K562 (cell line): ENCODE measurements around the gene RBM20. TPM values are rescaled to one million over a fixed set of nuclear protein-coding genes. Genes with fewer than 3 reads are reported as not detected.

Source experiments
- ATAC-seq: fragments of 200-7000 bp; cut with Tn5 transposase; 3 replicates; pipeline ENCODE4 v1.9.1; 2020; ENCODE audit warnings: moderate library complexity
- BruUV-seq: library from RNA; stranded (reverse); fragments of 400-500 nt; replicated peaks from 2 replicates; lab custom pipeline; 2021; lab: Mats Ljungman, UMichigan
- CTCF ChIA-PET: fragments of 300-600 bp; formaldehyde crosslinking; extraction: SDS; loops from one replicate; lab custom pipeline; 2021; ENCODE audit warnings: low intra/inter-chr PET ratio; lab: Yijun Ruan, JAX
- POLR2A ChIA-PET: fragments of 300-600, 350-650 bp; sonication (Branson Sonifier 250); formaldehyde crosslinking; extraction: SDS; loops from one replicate; lab custom pipeline; 2021; ENCODE audit warnings: antibody characterized with exemption, inconsistent platforms; lab: Yijun Ruan, JAX
- DNase-seq, 4 experiments: peaks; one replicate each; pipeline versions ENCODE4 v3.0.0 to v3.0.0-alpha.2; 2011 to 2018; ENCODE audit warnings: low spot score in 3 of 4, mixed read lengths in 3 of 4; ENCODE audit errors: extremely low read depth in 1 of 4
- FAIRE-seq: peaks from 2 replicates; lab custom pipeline; 2011; peaks lifted over from hg19 to GRCh38; lab: Jason Lieb, UNC
- H2AFZ ChIP-seq: 2 replicates; pipeline ENCODE4 v1.6.0; 2011; ENCODE audit warnings: low read depth, low read length, control low read depth, inconsistent platforms
- H3K27ac ChIP-seq: fragments of 200-600 bp; 3 replicates; pipeline ENCODE4 v1.8.0; 2011; ENCODE audit warnings: low read depth, mild to moderate bottlenecking, control low read depth, inconsistent platforms, low read length, moderate library complexity, mixed read lengths; ENCODE audit errors: extremely low read depth
- H3K27me3 ChIP-seq, 2 experiments: fragments of 300-600 bp in 1 of 2; 2 replicates in 1 of 2; 3 replicates in 1 of 2; pipeline versions ENCODE4 v1.6.0 to v1.8.0; 2011; ENCODE audit warnings: inconsistent platforms in 2 of 2, low read length in 2 of 2, mild to moderate bottlenecking in 1 of 2, mixed read lengths in 1 of 2, moderate library complexity in 1 of 2; ENCODE audit not compliant: control insufficient read depth in 2 of 2, insufficient read depth in 2 of 2
- H3K36me3 ChIP-seq: fragments of 300-600 bp; 3 replicates; pipeline ENCODE4 v1.8.0; 2011; ENCODE audit warnings: mild to moderate bottlenecking, low read length, inconsistent platforms; ENCODE audit not compliant: control insufficient read depth, insufficient read depth
- H3K4me1 ChIP-seq, 2 experiments: fragments of 200-600 bp in 1 of 2; replicated peaks in 1 of 2; 2 replicates in 1 of 2; 3 replicates in 1 of 2; pipeline versions ENCODE4 v1.5.1 to v1.8.0; 2011; ENCODE audit warnings: inconsistent platforms in 2 of 2, low read length in 2 of 2, mild to moderate bottlenecking in 1 of 2, mixed read lengths in 1 of 2, moderate library complexity in 1 of 2; ENCODE audit not compliant: control insufficient read depth in 2 of 2, insufficient read depth in 2 of 2
- H3K4me2 ChIP-seq: 2 replicates; pipeline ENCODE4 v1.6.1; 2011; ENCODE audit warnings: low read length, control low read depth, inconsistent platforms, mixed read lengths; ENCODE audit not compliant: insufficient read depth
- H3K4me3 ChIP-seq: fragments of 200-600 bp; sonication (generic), shearing (Covaris generic); 2 replicates; pipeline ENCODE4 v1.5.1; 2016; ENCODE audit warnings: control low read depth, inconsistent platforms
- H3K79me2 ChIP-seq: fragments of 200-600 bp; 3 replicates; pipeline ENCODE4 v1.8.0; 2011; ENCODE audit warnings: low read length, inconsistent platforms; ENCODE audit not compliant: control insufficient read depth, insufficient read depth
- H3K9ac ChIP-seq, 2 experiments: 2 replicates each; pipeline versions ENCODE4 v1.6.0 to v1.6.1; 2011; ENCODE audit warnings: low read depth in 2 of 2, low read length in 2 of 2, control low read depth in 1 of 2, inconsistent platforms in 1 of 2, mild to moderate bottlenecking in 1 of 2, mixed read lengths in 1 of 2; ENCODE audit not compliant: insufficient read depth in 1 of 2
- H3K9me1 ChIP-seq: one replicate; pipeline ENCODE4 v1.6.0; 2011; ENCODE audit warnings: inconsistent platforms, mild to moderate bottlenecking, low read length, moderate library complexity; ENCODE audit not compliant: control insufficient read depth, insufficient read depth
- H3K9me3 ChIP-seq: replicated peaks from 2 replicates; pipeline ENCODE4 v1.5.1; 2011; ENCODE audit warnings: low read depth, low read length, inconsistent platforms; ENCODE audit not compliant: control insufficient read depth, insufficient read depth
- H4K20me1 ChIP-seq: replicated peaks from 2 replicates; pipeline ENCODE4 v1.6.1; 2011; ENCODE audit warnings: low read length, inconsistent platforms, mixed read lengths; ENCODE audit not compliant: control insufficient read depth, insufficient read depth
- ELF1 ChIP-seq: fragments of 200-800 bp; sonication (Bioruptor generic); IDR thresholded peaks from 2 replicates; pipeline ENCODE4 v1.6.1; 2016; ENCODE audit warnings: missing genetic modification characterization, missing compliant biosample characterization
- ERF ChIP-seq: fragments of 450-650 bp; formaldehyde crosslinking; IDR thresholded peaks from 2 replicates; pipeline ENCODE4 v1.4.0; 2020; ENCODE audit warnings: mild to moderate bottlenecking, mixed read lengths
- IRF2 ChIP-seq: sonication (generic); formaldehyde crosslinking; IDR thresholded peaks from 2 replicates; pipeline ENCODE4 v1.8.1; 2022; ENCODE audit warnings: mild to moderate bottlenecking, missing genetic modification reagents
- MIER1 ChIP-seq: fragments of 450-650 bp; IDR thresholded peaks from 2 replicates; pipeline ENCODE4 v1.6.1; 2016; ENCODE audit warnings: antibody characterized with exemption, mild to moderate bottlenecking, low read depth
- MXI1 ChIP-seq: IDR thresholded peaks from 2 replicates; pipeline ENCODE4 v1.6.1; 2011; ENCODE audit warnings: low read depth, mild to moderate bottlenecking, improper control_type of control experiment, low read length
- NFRKB ChIP-seq: fragments of 450-650 bp; IDR thresholded peaks from 2 replicates; pipeline ENCODE4 v1.6.1; 2016; ENCODE audit warnings: low read depth
- NONO ChIP-seq, 2 experiments: fragments of 200-400 bp in 1 of 2; fragments of 450-650 bp in 1 of 2; formaldehyde crosslinking in 1 of 2; IDR thresholded peaks; 2 replicates each; pipeline ENCODE4 v1.6.1; 2017; ENCODE audit warnings: low read depth in 2 of 2, mild to moderate bottlenecking in 2 of 2, moderate library complexity in 2 of 2, low read length in 1 of 2
- PHF8 ChIP-seq: fragments of 200-600 bp; sonication (generic); IDR thresholded peaks from 2 replicates; pipeline ENCODE4 v1.6.1; 2012; ENCODE audit warnings: mixed run types, mild to moderate bottlenecking, inconsistent platforms, low read length, moderate library complexity, borderline replicate concordance
- POLR2A ChIP-seq: fragments of 450-650 bp; conservative IDR thresholded peaks from 2 replicates; pipeline ENCODE4 v1.6.1; 2016
- RB1 ChIP-seq: fragments of 450-650 bp; IDR thresholded peaks from 2 replicates; pipeline ENCODE4 v1.6.1; 2017; ENCODE audit warnings: low read depth, mild to moderate bottlenecking
- SMAD1 ChIP-seq: fragments of 150-350 bp; IDR thresholded peaks from 2 replicates; pipeline ENCODE4 v1.6.1; 2014; ENCODE audit warnings: low read length, low read depth; ENCODE audit not compliant: partially characterized antibody
- SMARCA4 ChIP-seq: fragments of 450-650 bp; IDR thresholded peaks from 2 replicates; pipeline ENCODE4 v1.6.1; 2016
- SRSF1 ChIP-seq: fragments of 200-400 bp; formaldehyde crosslinking; IDR thresholded peaks from 2 replicates; pipeline ENCODE4 v1.6.1; 2017; ENCODE audit warnings: mild to moderate bottlenecking, low read depth, low read length, moderate library complexity
- SRSF9 ChIP-seq: fragments of 200-400 bp; formaldehyde crosslinking; IDR thresholded peaks from 2 replicates; pipeline ENCODE4 v1.6.1; 2017; ENCODE audit warnings: low read depth, low read length, borderline replicate concordance
- SUPT5H ChIP-seq: fragments of 450-650 bp; IDR thresholded peaks from 2 replicates; pipeline ENCODE4 v1.6.1; 2016
- ZNF165 ChIP-seq: fragments of 250-450 bp; sonication (Bioruptor Pico); IDR thresholded peaks from 2 replicates; pipeline ENCODE4 v1.4.0; 2020; ENCODE audit warnings: borderline replicate concordance
- ZNF436 ChIP-seq: fragments of 250-450, 450-650 bp; sonication (Bioruptor Pico); formaldehyde crosslinking; IDR thresholded peaks from 2 replicates; pipeline ENCODE4 v1.7.0; 2020; ENCODE audit warnings: mild to moderate bottlenecking
- ZNF780A ChIP-seq: fragments of 250-450 bp; sonication (Bioruptor Pico); IDR thresholded peaks from 2 replicates; pipeline ENCODE4 v1.5.0; 2021; ENCODE audit warnings: mild to moderate bottlenecking
- WGBS: fragments of 100-300 bp; shearing (Covaris generic); methylation state at CpG from one replicate; pipeline ENCODE4 v1.1.6; 2016; ENCODE audit warnings: low coverage, mixed read lengths; ENCODE audit not compliant: insufficient coverage; ENCODE audit errors: missing lambda C conversion rate; 5-methylcytosine and 5-hydroxymethylcytosine counted together
- in situ Hi-C: fragments of 300-500 bp; cut with MboI; formaldehyde crosslinking; loops from 4 replicates; pipeline ENCODE4 v1.15.0; 2018; ENCODE audit warnings: inconsistent platforms, mixed read lengths
- intact Hi-C: fragments of 100-400 bp; cut with micrococcal nuclease; formaldehyde crosslinking; loops from 2 replicates; pipeline ENCODE4 v1.14.2; 2022
- polyA plus RNA-seq, 8 experiments: library from polyadenylated mRNA; depleted of rRNA in 4 of 8; stranded (reverse) in 5 of 8; unstranded in 3 of 8; fragments of >200 nt; fragmentation: Nextera tagmentation in 2 of 8; fragmentation: Illumina TruSeq in 1 of 8; extraction: Ambion mirVana in 2 of 8; extraction: Trizol in 1 of 8; gene quantifications; 2 replicates each; pipeline versions ENCODE4 v1.2.1 to v1.2.3, GENCODE V29; 2011 to 2014; ENCODE audit warnings: inconsistent platforms in 1 of 8, missing spikeins in 1 of 8
- total RNA-seq, 7 experiments: library from RNA; depleted of rRNA in 6 of 7; stranded (reverse); fragments of >200 nt in 6 of 7; fragmentation: Illumina TruSeq in 2 of 7; extraction: Trizol in 2 of 7; gene quantifications; 2 replicates each; pipeline versions ENCODE4 v1.2.1 to v1.2.3, GENCODE V29; 2011 to 2021; ENCODE audit warnings: low replicate concordance in 1 of 7
- TF ChIP-seq, protein P1 (sequence below): fragments of 250-450 bp; sonication (Bioruptor Pico); IDR thresholded peaks from 2 replicates; pipeline ENCODE4 v1.8.0; 2022; ENCODE audit warnings: moderate library complexity, mild to moderate bottlenecking, inconsistent platforms
- TF ChIP-seq, protein P2 (sequence below): fragments of 450-650 bp; IDR thresholded peaks from 2 replicates; pipeline ENCODE4 v1.6.1; 2018; ENCODE audit not compliant: partially characterized antibody
- TF ChIP-seq, protein P3 (sequence below): fragments of 250-450 bp; sonication (Bioruptor Pico); IDR thresholded peaks from 2 replicates; pipeline ENCODE4 v1.6.1; 2021; ENCODE audit warnings: mild to moderate bottlenecking

RBM20 gene
- total and polyA plus RNA-seq, 9 of the 15 experiments (the other 6 are each of a cell fraction or from before 2014, with no cell fraction given): 0.63 to 5.7 (median 3.2) TPM

DNA sequence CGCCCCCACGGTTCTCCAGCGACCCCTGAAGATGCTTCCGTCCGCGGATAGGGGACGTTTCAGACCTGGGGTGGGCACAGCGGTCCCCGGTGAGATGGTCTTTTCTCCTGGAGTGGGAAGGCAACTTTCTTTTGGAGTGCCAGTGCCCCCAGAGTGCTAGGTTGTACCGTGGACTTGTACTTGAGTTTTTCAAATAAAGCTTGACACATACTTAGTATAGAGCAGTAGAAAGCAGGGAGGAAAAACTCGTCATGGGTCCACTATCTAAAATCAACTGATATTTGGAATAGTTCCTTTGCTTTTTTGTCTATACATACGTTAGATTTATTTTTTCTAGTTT lies 28.4 kb downstream of the RBM20 start:
- WGBS: 4% methylated on average over 12 of the region's 12 CpGs
- DNase-seq: no peak
- no peaks in the 10 kb centered on the region for H3K27me3 ChIP-seq
- ATAC-seq: peak; percentile 63
- in situ Hi-C loops (loop anchor here (10.0 kb wide), 1 partner anchor 58 kb away; no protein-coding TSS in a partner anchor), intact Hi-C loops (loop anchor here (2.0 kb wide), 2 partner anchors 26 to 62 kb away; no protein-coding TSS in a partner anchor)
- peaks cover 40% of the 10 kb centered on the region for H3K79me2 ChIP-seq
- H3K9ac ChIP-seq: peak overlapping the region; percentile 87 to 95
- H4K20me1 ChIP-seq: no peaks in the 10 kb centered on the region
- peak overlapping the region; percentile 82 for H3K4me2 ChIP-seq
- no peak for FAIRE-seq
- no peaks in the 10 kb centered on the region for H3K9me1 ChIP-seq
- peak overlapping the region; percentile 59 for H3K4me3 ChIP-seq
- H3K36me3 ChIP-seq: 0 out of 3 replicates have a peak, but pooled peaks cover 4% of the 10 kb centered on the region
- peaks cover 12 to 26% of the 10 kb centered on the region in 2 experiments; a peak in 4 of 5 replicates for H3K4me1 ChIP-seq
- H3K27ac ChIP-seq: peak overlapping the region; percentile 91
- H3K9me3 ChIP-seq: no peaks in the 10 kb centered on the region
- CTCF ChIA-PET: interaction anchor here (0.8 kb wide), 1 partner anchor 108 kb away, joined by 3 read pairs; no protein-coding TSS in a partner anchor
- BruUV-seq: TSS peak; percentile 47
- peak overlapping the region; percentile 89 for H2AFZ ChIP-seq
- POLR2A ChIA-PET: interaction anchor here (0.6 to 2.5 kb wide), 12 partner anchors 8 to 1618 kb away, joined by 3 to 7 read pairs (median 3); no protein-coding TSS in a partner anchor
- TF ChIP-seq IRF2 (CRISPR knock-in tag): no peak
- TF ChIP-seq NONO (IDR thresholded peaks at IDR 0.05; ENCODE audit: low read depth in 2 of 2, low read length in 1 of 2): no peak
- TF ChIP-seq, protein P1, sequence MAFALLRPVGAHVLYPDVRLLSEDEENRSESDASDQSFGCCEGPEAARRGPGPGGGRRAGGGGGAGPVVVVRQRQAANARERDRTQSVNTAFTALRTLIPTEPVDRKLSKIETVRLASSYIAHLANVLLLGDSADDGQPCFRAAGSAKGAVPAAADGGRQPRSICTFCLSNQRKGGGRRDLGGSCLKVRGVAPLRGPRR (CRISPR knock-in tag): no peak
- TF ChIP-seq, protein P2, sequence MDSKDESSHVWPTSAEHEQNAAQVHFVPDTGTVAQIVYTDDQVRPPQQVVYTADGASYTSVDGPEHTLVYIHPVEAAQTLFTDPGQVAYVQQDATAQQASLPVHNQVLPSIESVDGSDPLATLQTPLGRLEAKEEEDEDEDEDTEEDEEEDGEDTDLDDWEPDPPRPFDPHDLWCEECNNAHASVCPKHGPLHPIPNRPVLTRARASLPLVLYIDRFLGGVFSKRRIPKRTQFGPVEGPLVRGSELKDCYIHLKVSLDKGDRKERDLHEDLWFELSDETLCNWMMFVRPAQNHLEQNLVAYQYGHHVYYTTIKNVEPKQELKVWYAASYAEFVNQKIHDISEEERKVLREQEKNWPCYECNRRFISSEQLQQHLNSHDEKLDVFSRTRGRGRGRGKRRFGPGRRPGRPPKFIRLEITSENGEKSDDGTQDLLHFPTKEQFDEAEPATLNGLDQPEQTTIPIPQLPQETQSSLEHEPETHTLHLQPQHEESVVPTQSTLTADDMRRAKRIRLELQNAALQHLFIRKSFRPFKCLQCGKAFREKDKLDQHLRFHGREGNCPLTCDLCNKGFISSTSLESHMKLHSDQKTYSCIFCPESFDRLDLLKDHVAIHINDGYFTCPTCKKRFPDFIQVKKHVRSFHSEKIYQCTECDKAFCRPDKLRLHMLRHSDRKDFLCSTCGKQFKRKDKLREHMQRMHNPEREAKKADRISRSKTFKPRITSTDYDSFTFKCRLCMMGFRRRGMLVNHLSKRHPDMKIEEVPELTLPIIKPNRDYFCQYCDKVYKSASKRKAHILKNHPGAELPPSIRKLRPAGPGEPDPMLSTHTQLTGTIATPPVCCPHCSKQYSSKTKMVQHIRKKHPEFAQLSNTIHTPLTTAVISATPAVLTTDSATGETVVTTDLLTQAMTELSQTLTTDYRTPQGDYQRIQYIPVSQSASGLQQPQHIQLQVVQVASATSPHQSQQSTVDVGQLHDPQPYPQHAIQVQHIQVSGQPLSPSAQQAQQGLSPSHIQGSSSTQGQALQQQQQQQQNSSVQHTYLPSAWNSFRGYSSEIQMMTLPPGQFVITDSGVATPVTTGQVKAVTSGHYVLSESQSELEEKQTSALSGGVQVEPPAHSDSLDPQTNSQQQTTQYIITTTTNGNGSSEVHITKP: peak; percentile 0
- TF ChIP-seq, protein P3, sequence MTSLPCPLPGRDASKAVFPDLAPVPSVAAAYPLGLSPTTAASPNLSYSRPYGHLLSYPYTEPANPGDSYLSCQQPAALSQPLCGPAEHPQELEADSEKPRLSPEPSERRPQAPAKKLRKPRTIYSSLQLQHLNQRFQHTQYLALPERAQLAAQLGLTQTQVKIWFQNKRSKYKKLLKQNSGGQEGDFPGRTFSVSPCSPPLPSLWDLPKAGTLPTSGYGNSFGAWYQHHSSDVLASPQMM (CRISPR knock-in tag): no peak
- no peak for TF ChIP-seq SRSF9
- TF ChIP-seq NFRKB: no peak
- 0 out of 2 replicates have a peak, but pooled peaks have one; percentile 6 for TF ChIP-seq SUPT5H
- peak; percentile 35; the same call in 1 of the 2 replicates for TF ChIP-seq PHF8
- TF ChIP-seq MXI1: no peak
- no peak for TF ChIP-seq ERF (CRISPR knock-in tag)
- no peak for TF ChIP-seq SMARCA4
- no peak for TF ChIP-seq SMAD1
- peak; percentile 18; the same call in 1 of the 2 replicates for TF ChIP-seq POLR2A
- no peak for TF ChIP-seq SRSF1
- TF ChIP-seq MIER1: no peak
- no peak for TF ChIP-seq ZNF436 (CRISPR knock-in tag)
- TF ChIP-seq ZNF165: no peak
- no peak for TF ChIP-seq ZNF780A (CRISPR knock-in tag)
- TF ChIP-seq ELF1 (tag): peak; percentile 40; the same call in 1 of the 2 replicates
- TF ChIP-seq RB1: 0 out of 2 replicates have a peak, but pooled peaks have one; percentile 20
